NT2/D1 (cell line): ENCODE results near the gene NSUN6.

Source experiments
- SUZ12 ChIP-seq: IDR thresholded peaks from 2 replicates; pipeline ENCODE4 v1.6.1; 2011; ENCODE audit not compliant: insufficient read length, insufficient read depth; ENCODE audit errors: extremely low read depth
- YY1 ChIP-seq: IDR thresholded peaks from 2 replicates; pipeline ENCODE4 v1.6.1; 2011; ENCODE audit not compliant: insufficient read length, insufficient read depth
- ZNF274 ChIP-seq: IDR thresholded peaks from 2 replicates; pipeline ENCODE4 v1.6.1; 2011; ENCODE audit warnings: mild to moderate bottlenecking, low read depth, low read length

DNA sequence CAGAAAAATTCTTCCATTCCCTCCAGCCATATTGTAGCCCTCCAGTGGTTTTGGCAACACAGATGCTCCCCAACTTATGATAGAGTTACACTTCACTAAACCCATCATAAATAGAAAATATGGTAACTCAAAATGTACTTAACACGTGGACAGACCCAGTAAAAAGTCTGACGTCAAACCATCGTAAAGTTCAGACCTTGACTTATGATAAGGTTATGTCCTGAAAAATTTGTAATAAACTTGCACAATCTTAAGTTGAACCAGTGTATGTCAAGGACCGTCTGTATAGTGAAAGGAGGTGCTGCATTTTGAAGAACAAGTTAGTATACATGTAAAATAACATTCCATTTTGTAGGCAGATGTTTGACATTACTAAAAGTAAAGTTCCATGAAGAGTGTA, 142.8 kb downstream of the NSUN6 start:
- TF ChIP-seq ZNF274 = no peak
- no peak for TF ChIP-seq SUZ12
- no peak for TF ChIP-seq YY1
